HFF-Myc (cell line): ENCODE results near the gene MEF2A.

ENCODE experiments used
- DNase-seq: peaks from one replicate; pipeline ENCODE4 v3.0.0-alpha.2; 2011; ENCODE audit warnings: low read depth; ENCODE audit errors: extremely low read depth
- H3K4me3 ChIP-seq: replicated peaks from 2 replicates; pipeline ENCODE4 v1.5.1; 2011; ENCODE audit warnings: low read depth, mild to moderate bottlenecking, control low read depth, low read length
- TF ChIP-seq, protein P1 (sequence below): IDR thresholded peaks from 2 replicates; pipeline ENCODE4 v1.5.1; 2012; ENCODE audit warnings: mild to moderate bottlenecking, low read depth, low read length, control low read depth; ENCODE audit errors: missing control alignments

The MEF2A gene

GRCh38 chr15:99562238-99562637, 3.5 kb upstream of the MEF2A start:
- TF ChIP-seq, protein P1, sequence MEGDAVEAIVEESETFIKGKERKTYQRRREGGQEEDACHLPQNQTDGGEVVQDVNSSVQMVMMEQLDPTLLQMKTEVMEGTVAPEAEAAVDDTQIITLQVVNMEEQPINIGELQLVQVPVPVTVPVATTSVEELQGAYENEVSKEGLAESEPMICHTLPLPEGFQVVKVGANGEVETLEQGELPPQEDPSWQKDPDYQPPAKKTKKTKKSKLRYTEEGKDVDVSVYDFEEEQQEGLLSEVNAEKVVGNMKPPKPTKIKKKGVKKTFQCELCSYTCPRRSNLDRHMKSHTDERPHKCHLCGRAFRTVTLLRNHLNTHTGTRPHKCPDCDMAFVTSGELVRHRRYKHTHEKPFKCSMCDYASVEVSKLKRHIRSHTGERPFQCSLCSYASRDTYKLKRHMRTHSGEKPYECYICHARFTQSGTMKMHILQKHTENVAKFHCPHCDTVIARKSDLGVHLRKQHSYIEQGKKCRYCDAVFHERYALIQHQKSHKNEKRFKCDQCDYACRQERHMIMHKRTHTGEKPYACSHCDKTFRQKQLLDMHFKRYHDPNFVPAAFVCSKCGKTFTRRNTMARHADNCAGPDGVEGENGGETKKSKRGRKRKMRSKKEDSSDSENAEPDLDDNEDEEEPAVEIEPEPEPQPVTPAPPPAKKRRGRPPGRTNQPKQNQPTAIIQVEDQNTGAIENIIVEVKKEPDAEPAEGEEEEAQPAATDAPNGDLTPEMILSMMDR, result no peak
- DNase-seq, result no peak
- H3K4me3 ChIP-seq, result no peak overlapping the region

DNA sequence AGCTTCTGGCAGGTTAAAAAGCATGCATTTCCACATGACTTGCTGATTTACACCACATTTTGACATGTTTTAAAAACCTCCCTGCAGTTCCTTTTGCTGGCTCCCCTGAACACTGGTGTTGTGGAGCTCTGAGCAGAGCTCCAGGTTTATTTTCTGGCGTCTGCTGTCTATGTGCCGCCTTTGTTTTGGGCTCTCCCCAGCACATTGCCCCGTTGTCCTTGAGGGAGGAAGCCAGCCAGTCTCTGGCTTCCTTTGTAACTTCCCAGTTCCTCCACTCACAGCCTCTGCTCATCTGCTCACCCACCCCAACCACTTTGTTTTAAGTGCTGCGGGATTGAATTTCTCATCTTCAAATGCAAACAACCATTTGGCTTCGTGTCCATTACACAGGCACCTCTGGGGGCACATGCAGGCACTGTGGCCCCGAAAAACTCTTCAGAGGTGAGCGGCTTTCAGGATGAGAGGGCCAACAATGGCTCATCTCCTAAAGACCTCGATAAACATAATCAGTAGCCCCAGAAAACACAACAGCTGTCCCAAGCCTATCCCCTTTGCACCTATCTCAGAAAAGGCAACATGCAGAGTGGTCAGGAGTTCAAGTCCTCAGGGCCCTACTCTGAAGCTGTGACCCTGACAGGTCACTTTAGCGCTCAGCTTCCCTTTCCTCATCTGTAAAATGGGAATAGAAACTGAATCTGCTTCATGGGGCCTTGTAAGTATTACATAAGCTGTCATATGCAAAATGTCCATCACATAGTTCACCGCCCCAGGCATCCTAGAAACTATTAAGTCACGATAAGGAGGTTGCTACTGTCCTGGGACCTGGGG, 1.3 kb upstream of the MEF2A start:
- DNase-seq, result no peak

DNA sequence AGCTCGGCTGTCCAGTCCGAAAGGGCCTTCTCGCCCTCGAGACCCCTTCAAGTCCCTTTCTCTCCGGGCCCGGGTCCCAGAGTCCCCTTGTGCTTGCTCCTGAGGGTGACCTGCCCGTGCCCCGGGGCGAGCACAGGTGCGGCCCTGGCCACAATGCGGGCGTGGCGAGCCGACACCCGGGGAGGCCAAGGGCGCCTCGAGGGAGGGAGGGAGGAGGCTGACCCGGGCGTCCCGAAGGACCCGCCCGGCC, 810 bp upstream of the MEF2A start:
- TF ChIP-seq, protein P1, result no peak
- DNase-seq, result no peak
- peak overlapping the region; percentile 66 for H3K4me3 ChIP-seq

More for the DNA sequence above, 1.3 kb upstream of the MEF2A start:
- peak overlapping the region; percentile 66 for H3K4me3 ChIP-seq
- TF ChIP-seq, protein P1, result no peak

DNA sequence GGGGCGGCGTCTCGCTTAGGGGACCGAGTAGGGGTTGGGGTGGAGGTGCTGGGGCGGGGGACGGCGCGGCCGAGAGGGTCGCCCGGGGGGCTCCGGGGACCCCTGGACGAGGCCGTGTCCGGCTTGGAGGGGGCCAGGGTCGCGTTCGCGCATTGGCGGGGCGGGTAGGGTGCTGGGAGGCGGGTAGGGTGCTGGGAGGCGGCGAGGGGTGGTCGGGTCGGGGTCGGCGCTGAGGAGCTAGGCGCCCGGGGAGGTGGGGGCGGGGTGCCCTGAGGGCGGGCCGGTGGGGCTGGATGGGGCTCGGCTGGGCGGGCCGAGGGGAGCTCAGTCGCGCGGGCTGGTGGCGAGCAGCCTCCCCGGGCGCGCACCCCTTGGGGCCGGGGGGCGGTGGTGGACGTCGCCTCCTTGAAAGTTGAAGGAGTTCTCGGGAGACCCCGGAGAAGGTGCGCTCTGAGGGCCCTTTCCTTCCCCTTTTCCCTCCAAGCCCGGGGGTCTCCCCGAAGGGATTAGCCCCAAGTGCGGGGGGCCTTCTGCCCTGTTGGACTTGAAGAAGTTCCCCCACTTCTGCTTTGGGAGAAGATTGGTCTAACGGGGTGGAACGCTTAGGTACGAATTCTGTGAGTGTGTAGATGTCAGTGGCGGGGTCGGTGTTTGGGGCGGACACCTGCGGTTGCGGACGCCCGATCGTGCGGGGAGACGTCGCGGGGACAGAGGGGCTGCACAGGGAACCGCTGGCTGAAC, 543 bp downstream of the MEF2A start:
- TF ChIP-seq, protein P1, result no peak
- no peak for DNase-seq
- peak overlapping the region; percentile 66 for H3K4me3 ChIP-seq

GRCh38 chr15:99568625-99569352, 3.0 kb downstream of the MEF2A start:
- no peak for DNase-seq
- H3K4me3 ChIP-seq, result no peak overlapping the region
- TF ChIP-seq, protein P1, result no peak

DNA sequence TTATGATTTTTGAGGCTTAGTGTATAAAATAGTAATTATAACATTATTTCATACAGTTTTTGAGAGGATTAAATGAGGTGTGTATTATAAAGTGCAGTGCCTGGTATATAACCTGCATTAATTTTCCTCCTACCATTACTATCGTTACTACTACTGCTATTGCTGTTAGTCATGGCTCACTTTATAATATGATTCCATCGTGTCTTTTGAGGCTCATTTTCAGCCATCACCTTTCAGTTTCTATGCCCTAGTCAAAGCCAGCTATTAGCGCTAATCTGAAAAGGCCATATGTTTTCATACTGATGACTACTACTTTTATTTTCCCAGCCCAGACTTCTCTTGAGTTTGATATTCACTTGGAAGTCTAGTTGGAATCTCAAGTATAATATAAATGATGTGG, 5.5 kb downstream of the MEF2A start:
- H3K4me3 ChIP-seq, result no peak overlapping the region
- TF ChIP-seq, protein P1, result no peak
- no peak for DNase-seq
